Fibroblast of lung (primary cell): Measurements from ENCODE around the gene IKBKG.
"Not testable (repeated sequence)": the region's sequence is repeated elsewhere in the genome, so short reads cannot be mapped to it uniquely, and the experiment has no call there.

Source experiments
- EZH2 ChIP-seq: IDR thresholded peaks from 2 replicates; pipeline ENCODE4 v1.5.1; 2012; ENCODE audit warnings: low read length, control low read depth, mild to moderate bottlenecking; ENCODE audit errors: missing control alignments
- TF ChIP-seq, protein P1 (sequence below), 2 donors: IDR thresholded peaks in 1 of 2; conservative IDR thresholded peaks in 1 of 2; 1 replicate in 1 of 2; 2 replicates in 1 of 2; pipeline ENCODE4 v1.5.1; 2011 to 2012; ENCODE audit warnings: low read length in 2 of 2, control low read depth in 1 of 2, inconsistent platforms in 1 of 2, low read depth in 1 of 2, mild to moderate bottlenecking in 1 of 2

- TF ChIP-seq, protein P1, sequence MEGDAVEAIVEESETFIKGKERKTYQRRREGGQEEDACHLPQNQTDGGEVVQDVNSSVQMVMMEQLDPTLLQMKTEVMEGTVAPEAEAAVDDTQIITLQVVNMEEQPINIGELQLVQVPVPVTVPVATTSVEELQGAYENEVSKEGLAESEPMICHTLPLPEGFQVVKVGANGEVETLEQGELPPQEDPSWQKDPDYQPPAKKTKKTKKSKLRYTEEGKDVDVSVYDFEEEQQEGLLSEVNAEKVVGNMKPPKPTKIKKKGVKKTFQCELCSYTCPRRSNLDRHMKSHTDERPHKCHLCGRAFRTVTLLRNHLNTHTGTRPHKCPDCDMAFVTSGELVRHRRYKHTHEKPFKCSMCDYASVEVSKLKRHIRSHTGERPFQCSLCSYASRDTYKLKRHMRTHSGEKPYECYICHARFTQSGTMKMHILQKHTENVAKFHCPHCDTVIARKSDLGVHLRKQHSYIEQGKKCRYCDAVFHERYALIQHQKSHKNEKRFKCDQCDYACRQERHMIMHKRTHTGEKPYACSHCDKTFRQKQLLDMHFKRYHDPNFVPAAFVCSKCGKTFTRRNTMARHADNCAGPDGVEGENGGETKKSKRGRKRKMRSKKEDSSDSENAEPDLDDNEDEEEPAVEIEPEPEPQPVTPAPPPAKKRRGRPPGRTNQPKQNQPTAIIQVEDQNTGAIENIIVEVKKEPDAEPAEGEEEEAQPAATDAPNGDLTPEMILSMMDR (conservative IDR thresholded peaks at IDR 0.05 in 1 of 2, IDR thresholded peaks at IDR 0.05 in 1 of 2; ENCODE audit: low read depth in 1 of 2, low read length in 2 of 2) = not testable (repeated sequence)
- TF ChIP-seq EZH2 = not testable (repeated sequence)
Measured at GRCh38 chrX:154570361-154570760, 22.9 kb downstream of the IKBKG start.
